Breast epithelium (tissue), 3 donors: Measurements from ENCODE around the gene MYO1E.

Experiments
- CTCF ChIP-seq, 3 donors: fragments of 450-650 bp; IDR thresholded peaks; one replicate each; pipeline ENCODE4 v1.5.1; 2016 to 2017; ENCODE audit warnings: antibody characterized with exemption in 3 of 3, mild to moderate bottlenecking in 3 of 3, moderate library complexity in 3 of 3
- POLR2A ChIP-seq: fragments of 450-650 bp; IDR thresholded peaks from one replicate; pipeline ENCODE4 v1.6.1; 2016; ENCODE audit warnings: antibody characterized with exemption, mild to moderate bottlenecking, moderate library complexity

GRCh38 chr15:59176653-59177316 is 195.9 kb downstream of the MYO1E start:
- TF ChIP-seq POLR2A (no peak), CTCF (IDR thresholded peaks at IDR 0.05) (no peak)
